Caco-2 (cell line): ENCODE results near the gene CRB2. TPM values are rescaled to one million over a fixed set of nuclear protein-coding genes. Genes with fewer than 3 reads are reported as not detected.

Experiments used
- BruUV-seq: library from RNA; stranded (reverse); fragments of 400-500 nt; replicated peaks from 2 replicates; lab custom pipeline; 2021; lab: Mats Ljungman, UMichigan
- CTCF ChIA-PET: fragments of 300-600 bp; sonication (Branson Sonifier 250); formaldehyde crosslinking; loops from one replicate; lab custom pipeline; 2022; ENCODE audit warnings: antibody characterized with exemption; lab: Charles Lee
- POLR2A ChIA-PET: fragments of 300-600 bp; sonication (Branson Sonifier 250); formaldehyde crosslinking; loops from one replicate; lab custom pipeline; 2022; ENCODE audit warnings: antibody characterized with exemption; lab: Charles Lee
- DNase-seq, 2 experiments: peaks; one replicate each; pipeline versions ENCODE4 v3.0.0 to v3.0.0-alpha.2; 2020 to 2022
- H3K27me3 ChIP-seq: replicated peaks from 2 replicates; pipeline ENCODE4 v1.6.0; 2011; ENCODE audit warnings: low read length; ENCODE audit not compliant: control insufficient read depth, insufficient read depth
- H3K36me3 ChIP-seq: 2 replicates; pipeline ENCODE4 v1.5.1; 2011; ENCODE audit warnings: low read length; ENCODE audit not compliant: control insufficient read depth, insufficient read depth
- H3K4me1 ChIP-seq: fragments of 250-450 bp; sonication (Bioruptor Pico); 2 replicates; pipeline ENCODE4 v1.5.1; 2020; ENCODE audit warnings: mild to moderate bottlenecking
- H3K4me3 ChIP-seq: 2 replicates; pipeline ENCODE4 v1.5.1; 2011; ENCODE audit warnings: low read depth, mild to moderate bottlenecking, control low read depth, low read length
- H3K9me3 ChIP-seq: fragments of 250-450 bp; sonication (Bioruptor Pico); 2 replicates; pipeline ENCODE4 v1.5.1; 2020; ENCODE audit warnings: mild to moderate bottlenecking, moderate library complexity
- H3K27ac Mint-ChIP-seq: one replicate; pipeline ENCODE4 v1.8.0; 2022; ENCODE audit warnings: mixed read lengths; ENCODE audit not compliant: unreplicated experiment
- H3K27me3 Mint-ChIP-seq: one replicate; pipeline ENCODE4 v1.8.0; 2022; ENCODE audit warnings: mixed read lengths; ENCODE audit not compliant: insufficient read depth, unreplicated experiment
- H3K36me3 Mint-ChIP-seq: one replicate; pipeline ENCODE4 v1.8.0; 2022; ENCODE audit warnings: mild to moderate bottlenecking, mixed read lengths; ENCODE audit not compliant: insufficient read depth, unreplicated experiment
- H3K4me1 Mint-ChIP-seq: one replicate; pipeline ENCODE4 v1.8.0; 2022; ENCODE audit warnings: low read depth, mixed read lengths; ENCODE audit not compliant: unreplicated experiment
- H3K4me3 Mint-ChIP-seq: one replicate; pipeline ENCODE4 v1.8.0; 2022; ENCODE audit warnings: mild to moderate bottlenecking, moderate library complexity, mixed read lengths; ENCODE audit not compliant: unreplicated experiment
- H3K9me3 Mint-ChIP-seq: one replicate; pipeline ENCODE4 v1.8.0; 2022; ENCODE audit warnings: mixed read lengths; ENCODE audit not compliant: unreplicated experiment
- intact Hi-C: fragments of 100-400 bp; cut with micrococcal nuclease; formaldehyde crosslinking; loops from one replicate; pipeline ENCODE4 v1.10.0; 2022; ENCODE audit not compliant: unreplicated experiment
- total RNA-seq: library from RNA; stranded (reverse); gene quantifications from 2 replicates; pipeline ENCODE4 v1.2.3, GENCODE V29; 2022
- TF ChIP-seq, protein P1 (sequence below), 2 experiments: fragments of 200-600 bp in 1 of 2; IDR thresholded peaks; 1 replicate in 1 of 2; 2 replicates in 1 of 2; pipeline versions ENCODE4 v1.5.1 to v1.8.0; 2011 to 2022; ENCODE audit warnings: antibody characterized with exemption in 1 of 2, control low read depth in 1 of 2, inconsistent platforms in 1 of 2, low read depth in 1 of 2, low read length in 1 of 2, mild to moderate bottlenecking in 1 of 2, moderate library complexity in 1 of 2; ENCODE audit not compliant: insufficient read depth in 1 of 2, severe bottlenecking in 1 of 2, unreplicated experiment in 1 of 2

CRB2 gene
- total RNA-seq, 1 experiment from 2014 or later: 0.34 TPM

DNA sequence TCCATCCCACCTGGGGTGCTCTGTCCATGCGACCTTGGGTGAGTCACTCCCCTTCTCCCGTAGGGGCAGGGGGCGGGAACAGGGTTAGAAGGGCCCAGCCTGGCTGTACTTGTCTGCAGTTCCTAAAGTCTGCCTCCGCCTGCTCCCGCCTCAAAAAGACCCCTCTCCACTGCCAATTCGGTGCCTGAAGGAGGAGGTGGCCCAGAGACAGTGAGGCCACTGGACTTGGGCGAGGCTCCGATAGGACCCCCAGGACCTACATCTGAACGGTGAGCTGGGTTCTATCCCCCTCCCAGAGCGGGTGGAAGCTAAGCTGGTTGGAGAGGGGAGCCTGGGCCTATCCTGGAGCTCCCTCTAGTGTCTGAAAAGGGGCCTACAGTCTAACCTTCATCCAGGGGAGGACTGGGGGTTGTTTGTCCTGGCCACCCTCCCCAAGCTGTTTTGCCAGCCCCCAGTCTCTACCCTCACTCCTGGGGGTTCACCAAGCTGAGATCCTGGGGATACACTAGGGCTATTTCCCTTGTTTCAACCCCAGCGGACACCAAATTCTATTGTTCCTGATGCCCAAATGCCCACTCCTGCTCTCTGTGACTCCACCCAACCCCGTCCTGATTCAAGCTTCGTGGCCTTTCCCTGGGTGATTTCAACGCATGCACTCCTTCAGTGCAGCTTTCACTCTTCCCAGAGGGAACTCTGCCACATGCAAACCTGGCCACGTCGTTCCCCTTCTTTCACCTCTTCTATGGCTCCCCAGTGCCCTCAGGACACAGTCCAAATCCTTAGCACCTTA lies 6.1 kb upstream of the CRB2 start:
- peaks cover under 1% of the 10 kb centered on the region for H3K4me1 Mint-ChIP-seq
- intact Hi-C loops: loop anchor here (1.0 to 5.0 kb wide), 4 partner anchors 125 to 353 kb away; no protein-coding TSS in a partner anchor
- H3K9me3 Mint-ChIP-seq: no peaks in the 10 kb centered on the region
- peaks cover 12% of the 10 kb centered on the region for H3K27me3 Mint-ChIP-seq
- Histone ChIP-seq H3K4me3 (no peak overlapping the region), H3K9me3 (no peaks in the 10 kb centered on the region), H3K27me3 (no peaks in the 10 kb centered on the region), H3K4me1 (0 out of 2 replicates have a peak, but pooled peaks cover 4% of the 10 kb centered on the region), H3K36me3 (no peaks in the 10 kb centered on the region)
- POLR2A ChIA-PET: no interaction called here
- CTCF ChIA-PET: interaction anchor here (0.5 to 3.5 kb wide), 19 partner anchors 11 to 1036 kb away, joined by 3 to 30 read pairs (median 5); no protein-coding TSS in a partner anchor
- peak; percentile 71 to 81 for DNase-seq
- H3K4me3 Mint-ChIP-seq: no peak overlapping the region
- TF ChIP-seq, protein P1, sequence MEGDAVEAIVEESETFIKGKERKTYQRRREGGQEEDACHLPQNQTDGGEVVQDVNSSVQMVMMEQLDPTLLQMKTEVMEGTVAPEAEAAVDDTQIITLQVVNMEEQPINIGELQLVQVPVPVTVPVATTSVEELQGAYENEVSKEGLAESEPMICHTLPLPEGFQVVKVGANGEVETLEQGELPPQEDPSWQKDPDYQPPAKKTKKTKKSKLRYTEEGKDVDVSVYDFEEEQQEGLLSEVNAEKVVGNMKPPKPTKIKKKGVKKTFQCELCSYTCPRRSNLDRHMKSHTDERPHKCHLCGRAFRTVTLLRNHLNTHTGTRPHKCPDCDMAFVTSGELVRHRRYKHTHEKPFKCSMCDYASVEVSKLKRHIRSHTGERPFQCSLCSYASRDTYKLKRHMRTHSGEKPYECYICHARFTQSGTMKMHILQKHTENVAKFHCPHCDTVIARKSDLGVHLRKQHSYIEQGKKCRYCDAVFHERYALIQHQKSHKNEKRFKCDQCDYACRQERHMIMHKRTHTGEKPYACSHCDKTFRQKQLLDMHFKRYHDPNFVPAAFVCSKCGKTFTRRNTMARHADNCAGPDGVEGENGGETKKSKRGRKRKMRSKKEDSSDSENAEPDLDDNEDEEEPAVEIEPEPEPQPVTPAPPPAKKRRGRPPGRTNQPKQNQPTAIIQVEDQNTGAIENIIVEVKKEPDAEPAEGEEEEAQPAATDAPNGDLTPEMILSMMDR (IDR thresholded peaks at IDR 0.05; ENCODE audit: insufficient read depth in 1 of 2, low read depth in 1 of 2, low read length in 1 of 2, severe bottlenecking in 1 of 2, unreplicated experiment in 1 of 2): peak; percentile 93 to 96
- H3K36me3 Mint-ChIP-seq: no peaks in the 10 kb centered on the region
- no peak overlapping the region for H3K27ac Mint-ChIP-seq
- no TSS peak for BruUV-seq

DNA sequence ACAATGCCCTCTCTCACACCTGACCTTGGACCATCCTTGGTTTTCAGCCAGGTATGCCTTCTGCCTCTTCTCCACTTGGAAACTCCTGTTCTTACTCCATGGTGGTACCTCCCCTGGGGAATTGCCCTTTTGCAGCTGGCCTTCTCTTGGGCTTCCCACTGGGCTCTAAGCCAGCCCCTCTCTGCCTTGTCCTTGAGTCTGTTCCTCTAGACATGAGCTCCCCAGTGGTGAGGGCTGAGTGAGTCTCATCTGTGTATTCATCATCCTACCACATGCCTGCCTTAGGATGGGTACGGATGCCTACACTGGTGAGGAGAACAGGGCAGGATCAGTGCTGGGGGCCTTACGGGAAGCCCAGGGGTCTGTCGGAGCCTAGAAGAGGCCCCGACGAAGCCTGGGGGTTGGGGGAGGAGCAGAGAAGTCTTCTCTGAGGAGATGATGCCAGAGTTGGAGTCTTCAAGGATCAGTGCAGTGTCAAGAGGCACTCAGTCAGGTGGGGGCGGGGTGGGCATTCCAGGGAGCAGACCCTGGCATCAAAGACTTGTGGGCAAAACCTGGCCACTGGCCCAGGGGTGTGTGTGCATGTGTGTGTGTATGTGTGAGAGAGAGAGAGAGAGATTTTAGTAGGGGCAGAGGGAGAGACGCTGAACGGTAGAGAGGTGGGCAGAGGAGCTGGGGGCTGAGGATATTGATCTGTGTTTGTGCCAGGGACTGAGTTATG lies 5.2 kb upstream of the CRB2 start:
- no peak overlapping the region for H3K27ac Mint-ChIP-seq

More for the DNA sequence above, 5.2 kb upstream of the CRB2 start:
- Mint-ChIP-seq H3K4me3 (no peak overlapping the region), H3K9me3 (no peaks in the 10 kb centered on the region), H3K4me1 (peaks cover 7% of the 10 kb centered on the region), H3K27me3 (peaks cover 12% of the 10 kb centered on the region), H3K36me3 (no peaks in the 10 kb centered on the region)
- H3K4me1 ChIP-seq: 0 out of 2 replicates have a peak, but pooled peaks cover 4% of the 10 kb centered on the region
- H3K9me3 ChIP-seq: no peaks in the 10 kb centered on the region
- no peak overlapping the region for H3K4me3 ChIP-seq
- no TSS peak for BruUV-seq
- ChIA-PET POLR2A (no interaction called here), CTCF (interaction anchor here (0.5 to 3.5 kb wide), 12 partner anchors 10 to 1036 kb away, joined by 3 to 30 read pairs (median 6); no protein-coding TSS in a partner anchor)
- intact Hi-C loops: no loop called here
- no peak for DNase-seq
- H3K36me3 ChIP-seq: no peaks in the 10 kb centered on the region
- H3K27me3 ChIP-seq: no peaks in the 10 kb centered on the region
- TF ChIP-seq, protein P1 (IDR thresholded peaks at IDR 0.05; ENCODE audit: insufficient read depth in 1 of 2, low read depth in 1 of 2, low read length in 1 of 2, severe bottlenecking in 1 of 2, unreplicated experiment in 1 of 2): no peak
